ENCODE measurements around the gene RPL7A.
"Not testable (repeated sequence)": the region's sequence is repeated elsewhere in the genome, so short reads cannot be mapped to it uniquely, and the experiment has no call there.

RPL7A gene

GRCh38 chr9:133329306-133330156 lies 18.5 kb upstream of the RPL7A start:
- not testable (repeated sequence) for DNase-seq

GRCh38 chr9:133331221-133331620 lies 16.8 kb upstream of the RPL7A start:
- DNase-seq: no peak

GRCh38 chr9:133331641-133332380 lies 16.2 kb upstream of the RPL7A start:
- no peak for DNase-seq

DNA sequence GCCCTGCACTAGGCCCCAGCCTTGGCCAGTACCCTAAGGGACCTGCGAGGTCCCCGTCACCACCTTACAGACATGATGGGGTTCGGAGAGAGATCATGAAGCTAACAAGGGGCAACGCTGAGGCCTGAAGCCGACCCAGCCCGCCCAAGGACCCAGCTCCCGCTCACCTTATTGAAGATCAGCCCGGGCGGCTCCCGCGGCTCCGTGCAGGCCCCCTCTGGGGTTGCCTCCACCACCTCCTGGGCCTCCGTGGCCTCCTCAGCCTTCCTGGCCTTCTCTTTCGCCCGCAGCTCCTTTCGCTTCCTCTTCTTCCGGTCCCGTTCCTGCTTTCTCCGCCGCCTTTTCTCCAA lies 15.7 kb upstream of the RPL7A start:
- DNase-seq: no peak

GRCh38 chr9:133333011-133333410 lies 15.0 kb upstream of the RPL7A start:
- no peak for DNase-seq

DNA sequence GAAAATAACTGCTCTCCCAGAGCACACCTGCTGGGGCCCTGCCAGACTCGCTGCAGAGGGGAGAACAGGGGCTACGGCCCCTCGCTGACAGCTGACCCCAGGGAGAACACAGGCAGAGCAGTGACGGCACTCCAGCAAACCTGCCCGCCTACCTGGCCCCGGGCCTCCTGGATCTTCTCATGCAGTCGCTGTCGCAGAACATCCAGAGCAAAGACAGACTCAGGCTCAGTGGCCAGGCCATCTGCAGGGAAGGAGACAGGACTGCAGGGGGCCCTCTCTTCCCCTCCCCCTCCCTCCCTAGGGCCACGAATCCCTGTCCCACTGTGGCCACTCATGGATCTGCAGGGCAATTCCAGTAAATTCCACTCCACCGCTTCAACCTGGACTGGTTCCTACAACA lies 14.5 kb upstream of the RPL7A start:
- DNase-seq: no peak

- DNase-seq: no peak
These were observed 13.9 kb upstream of the RPL7A start for GRCh38 chr9:133334161-133334560.

GRCh38 chr9:133334888-133335287 lies 13.1 kb upstream of the RPL7A start:
- DNase-seq: peak; percentile 2

- DNase-seq: peak; percentile 96
These were observed 11.8 kb upstream of the RPL7A start, which contains the start of gene SURF6 for GRCh38 chr9:133335924-133336811. TSS of gene SURF6 (minus strand) at chr9:133336188. CDS start at chr9:133336132, 56 bp downstream.

GRCh38 chr9:133339641-133340040 lies 8.4 kb upstream of the RPL7A start:
- no peak for DNase-seq

GRCh38 chr9:133340256-133340655 lies 7.8 kb upstream of the RPL7A start:
- no peak for DNase-seq

DNA sequence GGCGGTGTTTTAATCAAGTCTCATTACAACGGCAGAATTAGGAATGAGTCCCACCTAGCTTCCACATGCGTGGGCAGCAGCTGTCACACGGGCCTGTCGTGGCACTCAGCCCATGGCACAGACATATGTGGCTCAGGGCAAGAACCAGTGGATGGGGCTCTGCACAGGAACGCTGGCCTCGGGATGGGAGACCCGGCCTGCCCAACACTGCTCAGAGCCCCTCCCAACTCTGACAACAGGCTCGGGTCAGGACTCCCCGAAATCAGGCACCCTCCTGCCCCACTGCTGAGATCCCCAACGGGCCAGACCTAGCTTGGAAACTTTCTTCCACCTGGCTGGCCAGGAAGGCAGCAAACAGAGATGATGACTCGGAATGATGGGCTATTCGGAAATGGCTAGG lies 7.1 kb upstream of the RPL7A start:
- no peak for DNase-seq

DNA sequence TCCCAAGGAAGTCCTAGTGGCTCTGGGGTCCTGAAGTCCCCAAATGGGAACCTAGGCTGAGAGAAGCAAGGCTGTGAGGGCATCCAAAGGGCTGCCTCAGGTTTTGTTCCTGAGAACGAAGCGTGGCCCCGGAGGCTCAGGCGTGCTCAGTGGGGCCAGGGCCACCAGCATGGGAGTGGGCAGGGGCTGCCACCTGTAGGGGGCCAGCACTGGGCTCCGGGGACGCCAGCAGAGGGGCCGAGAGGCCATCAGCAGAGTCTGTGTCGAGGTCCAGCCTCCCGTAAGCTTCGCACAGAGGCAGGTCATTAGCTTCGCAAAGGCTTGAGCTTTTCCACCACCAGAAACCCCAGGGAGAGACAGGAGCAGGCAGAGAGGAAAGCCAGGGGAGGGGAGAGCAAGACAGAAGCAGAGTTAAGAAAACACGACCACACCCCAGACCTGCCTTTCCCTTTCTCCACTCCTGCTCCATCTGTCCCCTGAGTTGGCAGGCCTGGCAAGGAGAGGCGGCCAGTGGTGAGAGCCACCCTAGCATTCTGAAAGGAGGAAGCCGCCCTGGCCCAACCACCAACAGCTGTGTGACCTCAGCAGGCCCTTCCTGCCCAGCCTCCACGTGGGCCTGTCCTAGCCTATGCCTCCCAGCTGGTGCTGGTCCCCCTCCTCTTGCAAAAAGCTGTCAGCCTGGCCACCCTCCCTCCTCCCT lies 6.5 kb upstream of the RPL7A start:
- no peak for DNase-seq

GRCh38 chr9:133342069-133342406 lies 6.0 kb upstream of the RPL7A start:
- DNase-seq: no peak

DNA sequence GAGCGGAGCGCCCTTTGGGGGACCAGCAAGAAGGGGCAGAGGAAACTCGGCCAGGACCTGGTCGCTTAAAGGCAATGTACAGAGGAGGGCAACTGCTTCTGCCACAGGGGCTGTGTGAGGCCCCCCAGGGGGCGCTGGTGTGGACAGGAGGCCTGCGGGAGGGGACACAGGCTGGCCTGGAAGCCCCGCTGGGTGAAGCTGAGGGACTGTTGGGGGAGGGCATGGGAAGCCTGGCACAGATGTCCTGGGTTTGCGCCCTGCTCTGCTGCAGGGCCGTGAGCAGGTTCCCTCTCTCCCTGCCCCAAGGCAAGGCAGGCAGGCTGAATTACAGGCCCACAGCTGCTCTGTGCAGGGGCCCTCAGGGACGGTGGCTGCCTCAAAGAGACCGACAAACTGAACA lies 5.4 kb upstream of the RPL7A start:
- no peak for DNase-seq

DNA sequence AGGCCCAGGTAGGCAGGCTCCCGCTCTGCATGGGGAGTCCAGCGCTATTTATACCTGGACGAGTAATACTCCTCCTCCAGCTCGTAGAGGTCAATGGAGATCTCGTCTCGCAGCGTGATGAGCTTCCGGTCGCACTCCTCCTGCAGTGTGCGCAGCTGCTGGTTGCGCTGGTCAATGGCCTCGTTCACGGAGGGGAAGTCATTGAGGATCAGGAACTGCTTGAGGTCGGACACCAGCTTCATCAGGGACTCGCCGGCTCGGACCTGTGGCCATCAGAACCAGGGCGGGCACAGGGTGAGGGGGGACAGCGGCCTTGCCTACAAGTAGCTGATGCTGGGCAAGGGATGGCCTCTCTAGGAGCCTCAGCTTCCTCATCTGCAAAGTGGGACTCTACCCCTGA lies 3.9 kb upstream of the RPL7A start:
- DNase-seq: no peak

DNA sequence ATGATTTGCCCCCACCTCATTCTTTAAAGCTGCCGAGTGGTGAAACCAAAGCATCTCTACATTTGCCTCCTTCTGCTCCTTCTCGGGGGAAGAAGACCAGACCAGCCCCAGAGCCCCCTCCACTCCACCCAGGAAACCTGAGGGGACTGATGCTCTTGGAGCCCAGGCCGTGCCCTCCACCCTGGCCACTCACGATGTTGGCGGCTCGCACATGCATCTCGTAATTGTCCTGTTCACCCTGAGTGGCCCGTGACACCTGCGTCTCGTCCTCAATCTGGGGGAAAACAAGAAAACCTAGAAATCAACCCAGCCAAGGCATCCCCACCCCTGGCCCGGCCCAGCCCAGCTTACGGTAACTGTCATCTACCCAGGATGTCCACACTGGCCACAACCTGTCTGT lies 3.0 kb upstream of the RPL7A start:
- no peak for DNase-seq

GRCh38 chr9:133345596-133345995 lies 2.4 kb upstream of the RPL7A start:
- DNase-seq: no peak

DNA sequence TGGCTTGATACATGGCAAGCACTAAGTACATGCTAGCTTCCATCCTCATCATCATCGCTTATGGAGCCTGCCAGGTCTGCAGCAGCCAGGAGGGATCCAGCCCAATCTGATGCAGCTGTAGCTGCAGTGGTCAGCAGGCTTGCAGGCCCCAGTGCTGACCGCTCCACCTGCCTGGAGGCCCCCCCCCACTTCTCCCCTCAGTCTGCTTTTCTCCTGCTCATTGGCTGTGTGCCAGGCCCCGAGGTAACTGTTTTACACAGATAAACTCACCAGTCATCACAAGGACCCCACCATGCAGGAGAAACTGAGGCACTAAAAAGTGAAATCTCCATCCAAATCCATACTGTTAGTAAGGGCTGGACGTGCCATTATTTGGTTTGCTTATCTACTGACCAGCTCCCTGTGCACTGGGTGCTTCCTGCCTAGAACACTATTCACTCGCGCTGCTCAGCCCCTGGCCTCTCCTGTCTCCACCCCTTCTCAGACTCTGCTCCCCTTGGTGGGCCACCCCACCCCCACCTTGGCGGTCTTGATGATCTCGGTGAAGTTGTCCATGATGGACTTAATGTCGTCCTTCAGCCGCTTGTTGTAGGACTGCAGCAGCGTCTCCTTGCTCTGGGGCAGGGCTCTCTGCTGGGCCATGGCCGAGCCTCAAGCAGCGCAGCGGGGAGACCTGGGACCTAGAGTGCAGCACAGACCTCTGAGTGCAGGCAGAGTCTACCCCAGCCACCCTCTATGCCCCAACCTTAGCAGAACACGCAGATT lies 1.8 kb upstream of the RPL7A start:
- DNase-seq: no peak

- peak; percentile 53 for DNase-seq
These were observed 468 bp upstream of the RPL7A start for GRCh38 chr9:133347515-133347984.

DNA sequence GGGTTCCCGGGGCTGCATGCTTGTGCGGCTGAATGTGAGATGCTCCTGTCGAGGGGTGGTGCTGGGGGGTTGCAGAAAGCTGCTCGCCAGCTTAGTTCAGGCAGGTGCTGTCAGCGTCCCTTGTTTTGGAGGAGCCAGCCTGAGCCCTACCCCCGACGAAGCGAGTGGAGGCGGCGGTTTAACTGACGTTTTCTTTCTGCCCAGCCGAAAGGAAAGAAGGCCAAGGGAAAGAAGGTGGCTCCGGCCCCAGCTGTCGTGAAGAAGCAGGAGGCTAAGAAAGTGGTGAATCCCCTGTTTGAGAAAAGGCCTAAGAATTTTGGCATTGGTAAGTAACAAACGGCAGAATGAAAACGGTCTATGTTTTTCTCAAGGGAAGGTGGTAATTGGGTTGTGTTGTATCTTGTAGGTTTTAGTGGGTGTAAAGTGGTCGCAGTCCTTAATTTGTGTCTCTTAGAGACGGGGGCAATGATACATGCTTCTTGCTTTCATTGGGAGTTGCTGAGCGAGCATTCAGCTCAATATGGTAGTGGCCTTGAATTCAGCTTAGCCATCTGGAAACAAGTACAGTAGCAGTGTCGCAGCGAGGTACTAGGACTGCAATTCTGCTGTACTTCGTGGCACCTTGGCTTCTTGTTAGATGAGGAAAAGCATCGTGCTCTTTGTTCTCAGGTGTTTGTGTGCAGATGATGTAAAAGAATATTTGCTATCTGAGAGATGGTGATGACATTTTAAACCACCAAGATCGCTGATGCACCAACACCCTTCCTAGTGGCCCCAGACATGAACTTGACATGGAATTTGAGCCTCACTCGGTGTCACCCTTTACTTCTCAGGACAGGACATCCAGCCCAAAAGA lies 928 bp downstream of the RPL7A start:
- DNase-seq: no peak
